Motor neuron (in vitro differentiated cells): ENCODE data around the gene EEF1AKMT2. TPM values are rescaled to one million over a fixed set of nuclear protein-coding genes. Genes with fewer than 3 reads are reported as not detected.
A peak's percentile ranks its signal among the peaks of the same experiment; 100 is the strongest.
"Not testable (repeated sequence)": the region's sequence is repeated elsewhere in the genome, so short reads cannot be mapped to it uniquely, and the experiment has no call there.

Source experiments
- ATAC-seq, 8 experiments: fragments of 200-7000 bp; cut with Tn5 transposase; replicated peaks in 6 of 8; 2 replicates each; pipeline ENCODE4 v1.8.0; 2021; ENCODE audit warnings: mild to moderate bottlenecking in 8 of 8, moderate library complexity in 8 of 8
- H3K27ac ChIP-seq, 2 donors: fragments of 250-450 bp; sonication (Bioruptor Pico); 2 replicates each; pipeline ENCODE4 v1.9.0; 2021; ENCODE audit warnings: antibody characterized with exemption in 2 of 2, mild to moderate bottlenecking in 2 of 2, moderate library complexity in 1 of 2
- H3K4me1 ChIP-seq, 2 donors: fragments of 250-450 bp; sonication (Bioruptor Pico); replicated peaks in 1 of 2; 2 replicates each; pipeline ENCODE4 v1.6.1; 2021; ENCODE audit warnings: antibody characterized with exemption in 2 of 2, mild to moderate bottlenecking in 2 of 2, moderate library complexity in 1 of 2
- H3K4me3 ChIP-seq, 5 donors: fragments of 250-450 bp; sonication (Bioruptor Pico); 2 replicates each; pipeline ENCODE4 v1.9.0; 2021; ENCODE audit warnings: antibody characterized with exemption in 5 of 5, mild to moderate bottlenecking in 5 of 5, moderate library complexity in 4 of 5
- WGBS, 10 experiments: fragments of 450-650 bp; shearing (Covaris generic); methylation state at CpG; one replicate each; pipeline ENCODE4 v1.0.0; 2022; 5-methylcytosine and 5-hydroxymethylcytosine counted together
- in situ Hi-C, 9 experiments: fragments of 400-800 bp; cut with MboI; loops; one replicate each; pipeline ENCODE4 v1.15.0; 2021; ENCODE audit warnings: low sequenced_read_pairs in 9 of 9, low pct_unique_long_range_greater_than_20kb in 2 of 9; ENCODE audit not compliant: unreplicated experiment in 9 of 9
- total RNA-seq, 8 experiments: library from RNA; unstranded; fragments of 300-600 nt; gene quantifications; 2 replicates each; pipeline versions ENCODE4 v1.2.3 to v1.2.4, GENCODE V29; 2022

Gene EEF1AKMT2
- 10 to 100 TPM; 10.6 to 28.9 (median 20.6) TPM for total RNA-seq

DNA sequence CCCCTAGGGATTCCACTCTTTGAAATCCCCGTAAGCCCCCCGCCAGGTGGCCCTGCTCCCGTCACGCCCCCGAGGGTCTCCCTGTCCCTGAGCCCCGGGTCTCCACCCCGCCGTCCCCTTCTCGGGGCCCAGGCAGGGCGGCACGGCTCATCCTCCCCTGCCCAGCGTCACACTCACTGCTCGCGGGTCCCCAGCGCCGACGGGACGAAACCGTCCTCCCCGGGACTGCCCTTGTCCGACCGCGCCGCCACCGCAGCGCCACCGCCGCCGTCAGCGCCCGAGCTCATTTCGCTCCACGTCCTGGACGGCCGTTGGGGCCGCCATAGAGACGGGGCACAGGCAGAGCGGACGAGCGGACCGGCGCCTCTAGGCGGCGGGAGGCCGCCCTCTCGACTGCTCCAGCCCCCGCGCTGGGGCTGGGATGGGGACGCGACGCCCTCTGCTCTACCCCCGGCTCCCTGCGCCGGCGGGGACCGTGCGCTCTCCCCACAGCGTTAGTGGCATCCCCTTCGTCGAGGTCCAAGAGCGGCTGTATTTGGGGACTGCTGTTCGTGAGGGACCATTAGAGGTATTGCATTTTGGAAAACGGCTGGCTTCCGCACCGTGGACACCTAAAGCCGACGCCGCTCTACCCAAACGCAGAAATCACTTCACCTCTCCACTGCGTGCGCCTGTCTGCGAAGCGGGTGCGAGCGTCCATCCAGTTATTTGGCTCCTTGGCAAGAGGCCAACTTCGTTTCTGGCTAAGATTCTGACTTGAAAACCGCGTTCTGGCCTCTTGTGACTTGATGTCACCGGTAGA lies at the start of gene EEF1AKMT2:
EEF1AKMT2 (minus strand) TSS at position 341 of the 802 bp plus-strand sequence; CDS start at position 287, 54 bp downstream.
- H3K4me3 ChIP-seq, result peak within 1 kb of the TSS; percentile 56 to 94 (median 77)
- peak; percentile 94 to 98 (median 98) for ATAC-seq
- 0 to 3% (median 0%) methylated on average over 1 to 13 of the region's 79 CpGs; no CpG with 5 or more reads in 4 of the 10 experiments for WGBS, 10 experiments
- H3K4me1 ChIP-seq, result no peaks in the 10 kb centered on the region
- in situ Hi-C loops, result no loop called here
- H3K27ac ChIP-seq, result peak within 1 kb of the TSS; percentile 79 to 95

DNA sequence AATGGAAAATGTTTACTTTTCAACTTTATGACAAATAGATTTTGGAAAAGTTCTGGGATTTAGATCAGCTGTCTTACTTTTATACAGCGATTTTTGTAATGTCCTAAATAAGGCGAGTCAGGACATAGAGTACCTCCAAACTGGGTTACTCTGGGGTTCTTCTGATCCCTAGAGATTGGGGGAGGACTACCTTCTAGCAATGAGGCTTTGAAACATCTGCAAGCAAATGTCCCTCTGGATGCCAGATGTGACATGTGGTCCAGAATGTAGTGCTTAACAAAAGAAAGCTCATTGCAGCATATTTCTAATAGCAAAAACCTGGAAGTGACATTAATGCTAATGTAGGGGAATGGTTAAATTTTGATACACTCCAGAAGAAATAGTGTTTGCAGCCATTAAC lies 46.0 kb upstream of the EEF1AKMT2 start:
- in situ Hi-C loops, result no loop called here
- Histone ChIP-seq H3K27ac (no peak overlapping the region), H3K4me3 (no peak overlapping the region), H3K4me1 (no peaks in the 10 kb centered on the region)
- peak in 1 of 8 experiments; percentile 51 for ATAC-seq
- 50 to 92% (median 81%) methylated on average over 2 of the region's 2 CpGs; no CpG with 5 or more reads in 4 of the 10 experiments for whole genome bisulfite sequencing, 10 experiments

DNA sequence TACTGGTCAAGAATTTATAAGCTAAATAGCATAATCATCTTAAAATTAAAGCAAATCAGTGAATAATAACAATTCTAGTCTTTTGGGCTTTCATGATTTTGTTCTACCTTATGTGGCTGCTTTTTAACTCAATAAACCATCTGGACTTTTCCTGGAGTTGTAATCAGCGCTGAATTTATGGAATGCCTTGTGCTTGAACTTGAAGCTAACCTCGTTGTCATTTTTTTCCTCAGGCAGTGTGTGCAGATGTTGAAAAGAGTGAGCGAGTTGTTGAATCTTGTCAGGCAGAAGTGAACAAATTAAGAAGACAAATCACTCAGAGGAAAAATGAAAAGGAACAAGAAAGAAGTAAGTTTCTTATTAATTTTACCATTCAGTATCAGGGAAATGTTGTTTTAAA lies 39.4 kb upstream of the EEF1AKMT2 start:
- Histone ChIP-seq H3K4me1 (no peaks in the 10 kb centered on the region), H3K27ac (no peak overlapping the region), H3K4me3 (no peak overlapping the region)
- ATAC-seq, result no peak
- WGBS, 10 experiments, result 14 to 96% (median 76%) methylated on average over 1 to 3 of the region's 3 CpGs; no CpG with 5 or more reads in 2 of the 10 experiments
- in situ Hi-C loops, result no loop called here

DNA sequence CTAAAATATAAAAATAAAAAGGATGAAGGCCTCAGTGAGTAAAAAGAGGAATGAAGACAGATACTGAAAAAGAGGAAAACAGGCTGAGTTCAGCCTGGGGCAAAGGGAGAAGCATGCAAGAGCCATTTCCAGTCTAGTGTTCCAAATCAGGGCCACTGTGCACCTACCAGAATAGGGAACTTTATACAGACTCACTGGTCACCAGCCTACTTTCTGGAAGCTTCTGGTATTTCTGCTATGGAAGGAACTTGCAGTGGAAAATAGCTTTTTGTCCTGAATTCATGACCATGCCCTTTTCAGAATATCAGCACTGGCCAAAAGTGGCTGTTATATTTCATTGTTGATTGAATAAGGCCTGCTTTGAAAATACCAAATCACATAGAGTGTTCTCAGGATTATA lies 38.8 kb upstream of the EEF1AKMT2 start:
- H3K27ac ChIP-seq, result no peak overlapping the region
- no peak overlapping the region for H3K4me3 ChIP-seq
- no peaks in the 10 kb centered on the region for H3K4me1 ChIP-seq
- in situ Hi-C loops, result no loop called here
- no peak for ATAC-seq

DNA sequence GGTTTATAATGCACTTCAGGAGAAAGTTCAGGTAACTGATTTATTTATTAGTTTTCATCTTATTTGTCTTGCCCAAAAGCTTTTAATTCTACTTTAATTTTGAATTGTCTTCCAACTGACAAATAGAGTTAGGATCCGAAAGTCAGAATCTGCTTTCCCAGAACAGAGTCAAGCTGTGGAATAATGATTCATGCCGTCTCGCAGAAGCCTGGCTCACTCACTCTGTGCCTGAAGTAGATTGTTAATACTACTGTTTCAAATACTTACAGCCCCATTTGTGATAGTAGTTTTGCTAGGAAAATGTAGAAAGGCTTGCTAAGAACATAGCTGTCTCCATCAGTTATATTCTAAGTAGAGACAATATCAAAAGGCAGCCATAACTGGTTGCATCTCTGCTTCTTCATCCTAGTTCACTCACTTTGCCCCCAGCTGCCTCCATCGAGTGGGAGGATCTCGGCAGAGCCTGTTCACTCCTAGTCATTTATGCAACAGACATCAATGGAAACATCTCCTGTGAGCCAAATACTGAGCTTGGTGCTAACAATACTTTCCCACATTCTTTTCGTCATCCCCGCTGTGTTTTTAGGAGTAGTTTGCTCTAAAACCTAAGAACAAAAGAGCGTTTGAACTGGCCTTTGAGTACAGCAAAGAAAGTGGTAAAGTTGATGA lies 37.9 kb upstream of the EEF1AKMT2 start:
- in situ Hi-C loops, result no loop called here
- Histone ChIP-seq H3K27ac (no peak overlapping the region), H3K4me1 (no peaks in the 10 kb centered on the region), H3K4me3 (no peak overlapping the region)
- 80 to 100% (median 92%) methylated on average over 2 to 8 of the region's 8 CpGs for WGBS, 10 experiments
- ATAC-seq, result no peak

DNA sequence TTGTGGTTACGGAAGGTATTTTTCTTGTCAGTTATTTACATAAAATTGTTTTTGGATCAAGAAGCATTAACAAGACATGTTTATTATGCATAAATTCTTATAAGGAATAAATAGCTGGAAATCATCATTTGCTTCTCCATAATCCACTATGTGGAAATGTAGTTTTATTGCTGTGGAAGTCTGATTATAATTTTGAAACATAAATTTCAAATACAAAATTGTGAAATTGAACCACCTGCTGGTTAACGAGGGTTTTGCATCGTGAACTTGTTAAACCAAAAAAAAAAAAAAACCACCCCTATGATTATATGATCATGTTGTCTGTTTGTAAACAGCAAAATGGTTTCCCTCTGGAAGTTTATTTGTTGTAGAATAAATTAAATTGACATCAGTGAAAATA lies 35.8 kb upstream of the EEF1AKMT2 start:
- Histone ChIP-seq H3K4me1 (no peaks in the 10 kb centered on the region), H3K4me3 (no peak overlapping the region), H3K27ac (no peak overlapping the region)
- in situ Hi-C loops, result no loop called here
- no peak for ATAC-seq
- 26 to 100% (median 80%) methylated on average over 1 to 3 of the region's 3 CpGs for WGBS, 10 experiments

DNA sequence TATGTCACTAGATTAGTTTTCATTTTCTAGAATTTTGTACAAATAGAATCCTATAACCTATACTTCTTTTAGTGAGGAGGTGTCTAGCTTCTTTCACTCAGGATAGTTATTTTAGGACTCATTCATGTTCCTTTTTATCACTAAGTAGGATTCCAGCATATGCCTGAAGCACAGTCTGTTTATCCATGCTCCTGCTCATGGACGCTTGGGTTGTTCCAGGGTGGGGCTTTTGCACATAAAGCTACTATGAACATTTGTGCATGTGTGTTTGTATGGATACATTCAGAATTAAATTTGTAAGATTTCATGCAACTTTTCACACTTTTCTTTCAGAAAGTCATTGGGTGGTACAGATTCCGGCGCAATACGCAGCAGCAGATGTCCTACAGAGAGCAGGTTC lies 34.6 kb upstream of the EEF1AKMT2 start:
- no peak overlapping the region for H3K27ac ChIP-seq
- in situ Hi-C loops, result no loop called here
- peak in 3 of 8 experiments; percentile 56 to 93 (median 87) for ATAC-seq
- 0 to 100% (median 48%) methylated on average over 1 to 4 of the region's 4 CpGs; no CpG with 5 or more reads in 4 of the 10 experiments for WGBS, 10 experiments
- H3K4me3 ChIP-seq, result no peak overlapping the region
- no peaks in the 10 kb centered on the region for H3K4me1 ChIP-seq

DNA sequence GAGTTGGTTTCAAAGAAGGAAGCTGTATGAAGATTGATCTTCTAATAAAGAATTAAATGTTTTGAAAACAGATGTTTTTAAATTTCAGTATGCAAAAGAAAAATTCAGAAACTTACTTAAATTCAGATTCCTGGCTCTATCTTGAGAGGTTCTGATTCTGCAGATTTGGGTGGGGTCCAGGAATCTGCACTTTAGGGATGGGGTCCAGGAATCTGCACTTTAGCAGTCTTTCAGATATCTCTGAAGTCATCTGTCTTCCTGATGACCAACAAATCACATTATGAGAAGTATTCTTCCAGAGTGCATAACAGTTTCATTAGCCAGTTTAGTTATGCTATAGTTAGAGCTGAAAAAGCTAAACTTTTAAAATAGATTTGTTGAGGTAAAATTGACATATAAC lies 34.0 kb upstream of the EEF1AKMT2 start:
- Histone ChIP-seq H3K27ac (no peak overlapping the region), H3K4me1 (no peaks in the 10 kb centered on the region), H3K4me3 (no peak overlapping the region)
- in situ Hi-C loops, result no loop called here
- ATAC-seq, result peak in 2 of 8 experiments; percentile 9 to 32

DNA sequence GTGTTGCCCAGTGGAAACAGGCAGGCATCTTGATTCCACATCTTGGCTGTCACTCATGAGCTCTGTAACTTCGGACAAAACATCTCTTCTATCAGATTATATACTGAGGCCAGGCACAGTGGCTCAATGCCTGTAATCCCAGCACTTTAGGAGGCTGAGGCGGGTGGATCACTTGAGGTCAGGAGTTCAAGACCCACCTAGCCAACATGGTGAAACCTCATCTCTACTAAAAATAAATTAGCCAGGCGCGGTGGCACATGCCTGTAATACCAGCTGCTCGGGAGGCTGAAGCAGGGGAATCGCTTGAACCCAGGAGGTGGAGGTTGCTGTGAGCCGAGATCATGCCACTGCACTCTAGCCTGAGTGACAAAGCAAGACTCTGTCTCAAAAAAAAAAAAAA lies 33.2 kb upstream of the EEF1AKMT2 start:
- H3K4me1 ChIP-seq, ATAC-seq, in situ Hi-C loops, H3K4me3 ChIP-seq, H3K27ac ChIP-seq: not testable (repeated sequence)
- 93 to 100% (median 100%) methylated on average over 1 to 7 of the region's 7 CpGs; no CpG with 5 or more reads in 2 of the 10 experiments for WGBS, 10 experiments

DNA sequence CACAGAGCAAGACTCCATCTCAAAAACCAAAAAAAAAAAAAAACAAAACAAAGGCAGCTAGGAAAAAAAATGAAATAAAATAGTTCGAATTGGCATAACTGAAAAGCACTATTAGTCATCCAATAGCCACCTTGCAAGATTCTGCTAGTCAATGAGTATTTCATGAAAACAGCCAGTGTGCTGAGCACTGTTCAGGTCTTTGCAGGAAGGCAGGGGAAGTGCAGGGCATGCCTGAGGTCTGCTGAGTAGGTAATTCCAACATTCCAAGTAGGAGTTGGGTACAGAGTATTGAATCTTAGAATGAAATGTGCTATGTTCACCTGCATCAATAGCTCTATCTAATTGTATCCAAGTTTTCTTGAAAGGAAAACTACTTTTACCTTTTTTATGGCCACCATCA lies 32.8 kb upstream of the EEF1AKMT2 start:
- Histone ChIP-seq H3K4me3 (no peak overlapping the region), H3K4me1 (no peaks in the 10 kb centered on the region), H3K27ac (no peak overlapping the region)
- 88 to 100% (median 100%) methylated on average over 1 of the region's 1 CpG; no CpG with 5 or more reads in 3 of the 10 experiments for whole genome bisulfite sequencing, 10 experiments
- ATAC-seq, result no peak
- in situ Hi-C loops, result no loop called here

DNA sequence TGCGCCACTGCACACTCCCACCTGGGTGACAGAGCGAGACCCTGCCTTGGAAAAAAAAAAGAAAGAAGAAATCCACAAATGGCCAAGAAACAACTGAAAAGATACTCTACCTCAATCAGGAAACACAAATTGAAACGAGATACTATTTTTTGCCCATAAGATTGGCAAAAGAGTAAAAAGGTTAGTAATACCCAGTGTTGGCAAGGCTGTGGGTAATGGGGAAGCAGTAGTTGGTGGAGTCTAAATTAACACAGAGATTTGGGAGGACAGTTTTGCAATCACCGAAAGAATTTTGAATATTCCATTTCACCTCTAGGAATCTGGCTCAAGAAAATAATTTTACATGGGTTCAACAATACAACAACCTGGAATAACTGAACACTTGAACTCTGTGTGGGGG lies 29.8 kb upstream of the EEF1AKMT2 start:
- Histone ChIP-seq H3K27ac (no peak overlapping the region), H3K4me1 (no peaks in the 10 kb centered on the region), H3K4me3 (no peak overlapping the region)
- 65 to 100% (median 93%) methylated on average over 1 to 4 of the region's 4 CpGs; no CpG with 5 or more reads in 2 of the 10 experiments for whole genome bisulfite sequencing, 10 experiments
- no peak for ATAC-seq
- in situ Hi-C loops, result no loop called here

DNA sequence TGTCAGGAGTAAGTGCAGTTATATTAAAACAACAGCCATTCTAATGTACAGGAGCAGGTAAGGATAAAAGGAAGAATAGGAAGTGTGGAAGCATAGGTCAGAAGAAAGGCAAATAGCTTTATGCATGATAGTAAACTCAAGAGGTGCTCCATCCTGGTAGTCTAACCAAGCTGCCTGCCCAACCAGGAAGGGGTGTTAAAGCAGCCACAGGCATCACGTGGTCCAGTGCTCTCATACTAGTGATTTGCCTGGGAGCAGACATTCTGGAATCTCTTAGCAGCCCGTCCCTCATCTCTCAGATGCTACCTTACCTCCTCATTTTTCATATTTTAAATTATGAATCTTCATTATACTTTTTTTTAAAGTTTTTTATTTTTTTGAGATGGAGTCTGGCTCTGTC lies 28.4 kb upstream of the EEF1AKMT2 start:
- no peak for ATAC-seq
- Histone ChIP-seq H3K4me1 (no peaks in the 10 kb centered on the region), H3K27ac (no peak overlapping the region), H3K4me3 (no peak overlapping the region)
- 89 to 100% (median 100%) methylated on average over 1 to 2 of the region's 2 CpGs; no CpG with 5 or more reads in 3 of the 10 experiments for WGBS, 10 experiments
- in situ Hi-C loops, result no loop called here

DNA sequence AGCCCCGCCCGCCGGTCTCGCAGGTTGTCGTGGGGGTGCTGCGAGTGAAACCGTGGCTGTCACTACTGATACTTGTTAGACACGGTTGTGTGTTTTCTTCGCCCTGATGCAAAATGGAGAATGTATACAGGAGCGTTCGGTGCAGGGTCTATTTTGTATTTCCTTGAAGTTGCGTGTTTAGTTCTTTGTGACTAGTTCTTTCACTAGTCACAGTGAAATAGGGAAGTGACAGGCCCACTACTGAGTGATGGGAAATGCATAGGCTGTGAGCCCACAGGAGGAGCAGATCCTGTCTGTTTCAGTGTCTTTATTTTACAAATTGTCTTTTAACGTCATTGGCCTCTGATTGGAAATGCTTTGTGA lies 10.6 kb upstream of the EEF1AKMT2 start:
- ATAC-seq, result peak in 5 of 8 experiments; percentile 1 to 11 (median 3)
- 0 to 11% (median 3%) methylated on average over 1 to 12 of the region's 13 CpGs; no CpG with 5 or more reads in 1 of the 10 experiments for WGBS, 10 experiments
- in situ Hi-C loops, result no loop called here
- Histone ChIP-seq H3K4me3 (peak overlapping the region; percentile 80 to 98 (median 95)), H3K4me1 (peaks cover 11% of the 10 kb centered on the region in 2 donors), H3K27ac (peak overlapping the region; percentile 83 to 92)
